Breast epithelium (tissue), 4 donors: ENCODE data around the gene BTLA. TPM values are rescaled to one million over a fixed set of nuclear protein-coding genes. Genes with fewer than 3 reads are reported as not detected.
A peak's percentile ranks its signal among the peaks of the same experiment; 100 is the strongest.
"Not testable (repeated sequence)": the region's sequence is repeated elsewhere in the genome, so short reads cannot be mapped to it uniquely, and the experiment has no call there.

Source experiments
- DNase-seq, 2 donors: peaks; one replicate each; pipeline ENCODE4 v3.0.0-alpha.2; 2019; ENCODE audit warnings: low spot score in 2 of 2
- H3K27ac ChIP-seq, 2 donors: fragments of 200-600 bp; sonication (generic) in 1 of 2; one replicate each; pipeline ENCODE4 v1.5.1; 2016 to 2019; ENCODE audit warnings: mild to moderate bottlenecking in 1 of 2
- H3K27me3 ChIP-seq, 2 donors: fragments of 200-600 bp; sonication (generic) in 1 of 2; one replicate each; pipeline versions ENCODE4 v1.5.1 to v1.6.0; 2017 to 2019; ENCODE audit warnings: control low read depth in 1 of 2, mild to moderate bottlenecking in 1 of 2
- H3K36me3 ChIP-seq: fragments of 200-600 bp; one replicate; pipeline ENCODE4 v1.5.1; 2019
- H3K4me1 ChIP-seq, 2 donors: fragments of 200-600 bp; sonication (generic); one replicate each; pipeline ENCODE4 v1.5.1; 2016 to 2019; ENCODE audit warnings: control low read depth in 1 of 2
- H3K4me3 ChIP-seq, 3 donors: fragments of 200-600 bp; sonication (generic); 1 replicate in 2 of 3; 2 replicates in 1 of 3; pipeline ENCODE4 v1.5.1; 2016 to 2019; ENCODE audit warnings: mild to moderate bottlenecking in 3 of 3, moderate library complexity in 2 of 3
- H3K9me3 ChIP-seq, 2 donors: fragments of 200-600 bp; sonication (generic) in 1 of 2; one replicate each; pipeline ENCODE4 v1.5.1; 2016 to 2019; ENCODE audit warnings: control low read depth in 1 of 2
- POLR2A ChIP-seq: fragments of 450-650 bp; IDR thresholded peaks from one replicate; pipeline ENCODE4 v1.6.1; 2016; ENCODE audit warnings: antibody characterized with exemption, mild to moderate bottlenecking, moderate library complexity
- POLR2AphosphoS5 ChIP-seq, 3 donors: sonication (generic); formaldehyde crosslinking; IDR thresholded peaks; one replicate each; pipeline ENCODE4 v1.6.1; 2017; ENCODE audit warnings: antibody characterized with exemption in 3 of 3
- intact Hi-C: fragments of 100-400 bp; cut with DNase I; formaldehyde crosslinking; loops from one replicate; pipeline ENCODE4 v1.15.1; 2023; ENCODE audit warnings: low total_unique reads
- total RNA-seq, 3 donors: library from RNA; depleted of rRNA; stranded (reverse); fragments of >200 nt; gene quantifications; one replicate each; pipeline ENCODE4 v1.1.0, GENCODE V29; 2016
- TF ChIP-seq, protein P1 (sequence below), 3 donors: fragments of 450-650 bp; IDR thresholded peaks; one replicate each; pipeline ENCODE4 v1.5.1; 2016 to 2017; ENCODE audit warnings: antibody characterized with exemption in 3 of 3, mild to moderate bottlenecking in 3 of 3, moderate library complexity in 3 of 3

The BTLA gene
- total RNA-seq, 3 donors from 2014 or later = 0.80 to 1.5 (median 0.98) TPM

GRCh38 chr3:112530573-112530972 is 31.3 kb upstream of the BTLA start:
- Histone ChIP-seq H3K4me3 (no peak overlapping the region), H3K36me3 (no peaks in the 10 kb centered on the region), H3K9me3 (no peaks in the 10 kb centered on the region), H3K27ac (no peak overlapping the region), H3K27me3 (no peaks in the 10 kb centered on the region), H3K4me1 (no peaks in the 10 kb centered on the region)
- TF ChIP-seq, protein P1, sequence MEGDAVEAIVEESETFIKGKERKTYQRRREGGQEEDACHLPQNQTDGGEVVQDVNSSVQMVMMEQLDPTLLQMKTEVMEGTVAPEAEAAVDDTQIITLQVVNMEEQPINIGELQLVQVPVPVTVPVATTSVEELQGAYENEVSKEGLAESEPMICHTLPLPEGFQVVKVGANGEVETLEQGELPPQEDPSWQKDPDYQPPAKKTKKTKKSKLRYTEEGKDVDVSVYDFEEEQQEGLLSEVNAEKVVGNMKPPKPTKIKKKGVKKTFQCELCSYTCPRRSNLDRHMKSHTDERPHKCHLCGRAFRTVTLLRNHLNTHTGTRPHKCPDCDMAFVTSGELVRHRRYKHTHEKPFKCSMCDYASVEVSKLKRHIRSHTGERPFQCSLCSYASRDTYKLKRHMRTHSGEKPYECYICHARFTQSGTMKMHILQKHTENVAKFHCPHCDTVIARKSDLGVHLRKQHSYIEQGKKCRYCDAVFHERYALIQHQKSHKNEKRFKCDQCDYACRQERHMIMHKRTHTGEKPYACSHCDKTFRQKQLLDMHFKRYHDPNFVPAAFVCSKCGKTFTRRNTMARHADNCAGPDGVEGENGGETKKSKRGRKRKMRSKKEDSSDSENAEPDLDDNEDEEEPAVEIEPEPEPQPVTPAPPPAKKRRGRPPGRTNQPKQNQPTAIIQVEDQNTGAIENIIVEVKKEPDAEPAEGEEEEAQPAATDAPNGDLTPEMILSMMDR (IDR thresholded peaks at IDR 0.05) = no peak
- TF ChIP-seq POLR2A = no peak
- no peak for TF ChIP-seq POLR2AphosphoS5 (IDR thresholded peaks at IDR 0.05)
- DNase-seq = no peak
- intact Hi-C loops = no loop called here

DNA sequence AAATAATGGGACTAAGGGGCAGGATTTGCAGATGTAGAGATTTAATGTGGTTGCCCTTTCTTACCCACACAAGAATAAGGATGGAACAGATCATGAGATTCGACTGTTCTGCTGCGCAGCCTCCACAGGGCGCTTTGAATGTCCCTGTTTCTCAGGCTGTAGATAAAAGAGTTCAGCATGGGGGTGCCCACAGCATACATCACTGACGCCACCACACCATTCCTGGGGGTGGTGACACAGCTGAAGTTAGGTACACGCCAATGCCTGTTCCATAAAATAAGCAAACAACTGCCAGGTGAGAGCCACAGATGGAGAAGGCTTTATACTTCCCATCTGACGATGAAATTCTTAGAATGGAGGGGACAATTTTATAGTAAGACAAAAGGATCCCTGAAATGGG is 24.9 kb upstream of the BTLA start:
- intact Hi-C loops, H3K9me3 ChIP-seq, H3K4me3 ChIP-seq, H3K27ac ChIP-seq, H3K36me3 ChIP-seq, H3K4me1 ChIP-seq, DNase-seq, H3K27me3 ChIP-seq: not testable (repeated sequence)

DNA sequence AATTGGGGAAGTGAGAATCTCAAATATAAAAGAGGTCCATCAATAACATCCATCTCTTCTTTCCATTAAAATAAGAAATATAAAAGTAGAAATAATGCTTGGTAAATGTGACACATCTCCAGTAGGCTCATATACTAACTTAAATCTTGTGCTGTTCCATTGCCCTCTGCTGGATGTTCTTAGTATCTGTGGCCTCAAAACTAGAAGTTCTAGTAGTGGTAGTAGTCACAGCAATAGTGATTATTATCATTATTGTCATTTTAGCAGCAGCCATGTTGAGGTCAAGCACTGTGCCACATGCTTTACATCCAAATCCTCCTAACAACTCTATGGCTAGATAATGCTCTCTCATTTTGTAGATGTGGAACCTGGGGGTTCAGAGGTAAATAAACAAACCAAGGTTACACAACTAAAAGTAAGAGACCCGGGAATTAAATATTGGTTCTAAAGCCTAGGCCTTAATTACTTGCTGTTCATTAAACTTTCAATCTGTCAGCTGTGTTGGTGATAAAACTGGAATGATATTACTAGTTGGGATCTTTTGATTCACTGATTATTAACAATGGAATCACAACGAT is 20.2 kb upstream of the BTLA start:
- Histone ChIP-seq H3K4me3 (no peak overlapping the region), H3K27me3 (no peaks in the 10 kb centered on the region), H3K36me3 (no peaks in the 10 kb centered on the region), H3K9me3 (no peaks in the 10 kb centered on the region), H3K27ac (no peak overlapping the region), H3K4me1 (no peaks in the 10 kb centered on the region)
- no peak for TF ChIP-seq POLR2A
- TF ChIP-seq, protein P1 (IDR thresholded peaks at IDR 0.05) = peak; percentile 51 to 76 (median 68)
- intact Hi-C loops = no loop called here
- no peak for DNase-seq

GRCh38 chr3:112518970-112519369 is 19.7 kb upstream of the BTLA start:
- H3K4me3 ChIP-seq, H3K36me3 ChIP-seq, H3K4me1 ChIP-seq, H3K9me3 ChIP-seq, intact Hi-C loops, H3K27me3 ChIP-seq, H3K27ac ChIP-seq, DNase-seq: not testable (repeated sequence)

DNA sequence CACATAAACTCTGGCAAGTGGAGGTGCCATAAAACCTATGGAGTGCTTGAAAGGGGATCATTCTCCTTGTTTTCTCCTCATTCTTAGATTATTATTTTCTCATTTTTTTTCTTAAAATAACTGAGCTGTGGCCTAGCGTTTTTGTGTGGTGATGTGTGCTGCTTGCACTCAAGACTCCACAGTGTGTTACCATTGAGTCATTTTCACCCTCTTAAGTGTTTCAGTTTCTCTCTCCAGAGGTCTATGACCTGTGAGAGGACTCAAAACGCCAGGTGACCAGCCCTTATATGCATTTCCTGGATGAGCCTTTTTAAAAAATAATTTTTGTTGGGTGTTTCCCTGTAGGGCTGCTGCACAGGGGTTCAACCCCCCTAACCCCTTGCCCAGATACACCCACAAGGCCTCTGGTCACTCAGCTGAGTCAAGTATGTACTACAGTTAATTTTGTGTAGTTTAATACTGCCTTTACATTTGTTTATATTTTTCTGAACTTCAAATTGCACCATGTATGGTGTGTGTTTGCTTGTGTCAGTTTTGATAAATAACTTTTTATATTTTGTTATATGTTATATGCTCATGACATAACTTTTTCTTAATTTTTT is 15.4 kb upstream of the BTLA start:
- Histone ChIP-seq H3K9me3 (no peaks in the 10 kb centered on the region), H3K4me1 (no peaks in the 10 kb centered on the region), H3K36me3 (no peaks in the 10 kb centered on the region), H3K27me3 (no peaks in the 10 kb centered on the region), H3K27ac (no peak overlapping the region), H3K4me3 (no peak overlapping the region)
- TF ChIP-seq POLR2A = no peak
- TF ChIP-seq, protein P1 (IDR thresholded peaks at IDR 0.05) = no peak
- TF ChIP-seq POLR2AphosphoS5 (IDR thresholded peaks at IDR 0.05) = no peak
- intact Hi-C loops = no loop called here
- no peak for DNase-seq

DNA sequence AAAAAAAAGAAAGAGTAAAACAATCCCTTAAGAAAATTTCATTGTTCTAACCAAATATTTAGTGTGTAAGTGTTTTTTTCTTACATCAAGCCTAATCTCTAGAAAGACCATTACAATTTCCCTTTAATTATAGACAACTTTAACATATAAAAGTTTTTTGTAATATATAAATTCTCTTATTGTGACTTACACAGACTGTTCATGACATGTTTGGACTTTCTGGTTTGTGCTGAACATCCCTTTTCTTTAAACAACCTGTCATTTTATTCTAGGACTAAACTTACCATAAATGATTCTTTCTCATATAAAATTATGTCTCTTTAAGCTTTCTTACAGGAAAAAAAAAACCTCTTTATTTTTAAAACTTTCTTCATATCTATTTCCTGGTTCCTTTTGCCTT is 13.0 kb upstream of the BTLA start:
- no peak overlapping the region for H3K4me3 ChIP-seq
- no peaks in the 10 kb centered on the region for H3K36me3 ChIP-seq
- TF ChIP-seq, protein P1 (IDR thresholded peaks at IDR 0.05) = no peak
- TF ChIP-seq POLR2AphosphoS5 (IDR thresholded peaks at IDR 0.05) (no peak), POLR2A (no peak)
- H3K27me3 ChIP-seq = no peaks in the 10 kb centered on the region
- no peak overlapping the region for H3K27ac ChIP-seq
- H3K9me3 ChIP-seq = no peaks in the 10 kb centered on the region
- intact Hi-C loops = no loop called here
- no peaks in the 10 kb centered on the region for H3K4me1 ChIP-seq
- DNase-seq = no peak
